Heart left ventricle (tissue), 16 donors: ENCODE results near the gene RCOR2. TPM values are rescaled to one million over a fixed set of nuclear protein-coding genes. Genes with fewer than 3 reads are reported as not detected.

Source experiments
- ATAC-seq, 4 donors: fragments of 200-7000 bp; cut with Tn5 transposase; one replicate each; pipeline ENCODE4 v1.9.1; 2020 to 2022; ENCODE audit warnings: moderate library complexity in 4 of 4, mild to moderate bottlenecking in 3 of 4, moderate number of reproducible peaks in 1 of 4
- DNase-seq, 5 donors: peaks; one replicate each; pipeline ENCODE4 v3.0.0-alpha.2; 2020
- H3K27ac ChIP-seq, 12 donors: fragments of 200-600 bp; sonication (generic) in 4 of 12; one replicate each; pipeline versions ENCODE4 v1.5.0 to v1.8.0; 2016 to 2022; ENCODE audit warnings: mild to moderate bottlenecking in 2 of 12
- H3K27me3 ChIP-seq, 9 donors: fragments of 200-600 bp; sonication (generic) in 2 of 9; one replicate each; pipeline versions ENCODE4 v1.5.1 to v1.8.0; 2016 to 2022; ENCODE audit warnings: mild to moderate bottlenecking in 3 of 9
- H3K36me3 ChIP-seq, 9 donors: fragments of 200-600 bp; sonication (generic) in 2 of 9; one replicate each; pipeline versions ENCODE4 v1.5.0 to v1.8.0; 2018 to 2022; ENCODE audit warnings: mild to moderate bottlenecking in 2 of 9
- H3K4me1 ChIP-seq, 12 donors: fragments of 200-600 bp; sonication (generic) in 4 of 12; one replicate each; pipeline versions ENCODE4 v1.5.0 to v1.8.0; 2016 to 2022; ENCODE audit warnings: mild to moderate bottlenecking in 3 of 12
- H3K4me3 ChIP-seq, 12 donors: fragments of 200-600 bp; sonication (generic) in 4 of 12; one replicate each; pipeline versions ENCODE4 v1.5.0 to v1.8.0; 2017 to 2022; ENCODE audit warnings: mild to moderate bottlenecking in 9 of 12, moderate library complexity in 4 of 12
- H3K9me3 ChIP-seq, 12 donors: fragments of 200-600 bp; sonication (generic) in 4 of 12; one replicate each; pipeline versions ENCODE4 v1.5.0 to v1.8.0; 2016 to 2022; ENCODE audit warnings: mild to moderate bottlenecking in 1 of 12
- POLR2A ChIP-seq, 2 donors: fragments of 450-650 bp; IDR thresholded peaks; one replicate each; pipeline ENCODE4 v1.6.1; 2017; ENCODE audit warnings: antibody characterized with exemption in 2 of 2, mild to moderate bottlenecking in 2 of 2, moderate library complexity in 2 of 2
- WGBS, 4 donors: extraction: QIAGEN DNeasy Blood & Tissue Kit in 2 of 4; methylation state at CpG; one replicate each; pipeline versions ENCODE4 v1.1.5 to v1.1.7; 2013 to 2018; 5-methylcytosine and 5-hydroxymethylcytosine counted together
- intact Hi-C, 10 donors: fragments of 100-400 bp; cut with DNase I; formaldehyde crosslinking; loops; one replicate each; pipeline versions ENCODE4 v1.11.1 to v1.14.2; 2022
- polyA plus RNA-seq, 2 donors: library from polyadenylated mRNA; stranded (reverse); fragments of 200-250 nt; gene quantifications; one replicate each; pipeline ENCODE4 v1.2.3, GENCODE V29; 2013
- total RNA-seq, 9 donors: library from RNA; depleted of rRNA in 2 of 9; stranded (reverse); fragments of >200 nt in 2 of 9; fragmentation: NEBNext Ultra II Directional in 3 of 9; extraction: Animal tissue kit (Norgen Biotek cat#: 25700) in 3 of 9; gene quantifications; one replicate each; pipeline versions ENCODE4 v1.1.0 to v1.2.4, GENCODE V29; 2016 to 2023
- TF ChIP-seq, protein P1 (sequence below), 12 donors: fragments of 200-600 bp; sonication (generic) in 4 of 12; IDR thresholded peaks; one replicate each; pipeline versions ENCODE4 v1.5.0 to v1.8.0; 2018 to 2022; ENCODE audit warnings: antibody characterized with exemption in 12 of 12, mild to moderate bottlenecking in 5 of 12
- donor health status: ischemic (EF 13 %, LVEDD 7.1; RV severe dilation, severe dysfunction).
- donor health status: healthy with polysubstance abuse.
- donor health status: DM: no; HTN: yes; CAD: no.
- donor health status: DM: no; HTN: no; CAD: no.
- donor health status: ischemic (EF 25% LVEDD 6.9; RV normal size, moderate dysfunction).
- donor health status: ischemic (EF 25% LVEDD 5.7; RV mildly dilated, moderate dysfunction).
- donor health status: healthy.
- donor health status: DM: yes; HTN: yes; CAD: no.
- donor health status: ischemic (EF 35%, LVEDD 5.7; RV mildly dilated, moderate dysfunction).
- donor health status: nonischemic (EF 11% LVEDD 7.7; RV severe dilation, severe dysfunction).
- donor health status: DM: yes; HTN: yes; CAD: no.
- donor health status: PGD.
- donor health status: ischemic (EF 29% LVEDD 5.4; RV normal size, mild dysfunction).
- donor health status: nonischemic (EF 23%, LVEDD 6.1; RV moderate dilation, normal function).

The RCOR2 gene
- total and polyA plus RNA-seq, 11 donors = 1.9 to 5.7 (median 4.2) TPM

- WGBS, 4 donors = 9 to 32% (median 12%) methylated on average over 3 to 41 of the region's 41 CpGs
- Histone ChIP-seq H3K4me3 (peak overlapping the region in 11 of 12 donors; percentile 17 to 69 (median 46)), H3K9me3 (no peaks in the 10 kb centered on the region), H3K36me3 (no peaks in the 10 kb centered on the region), H3K4me1 (peaks cover 7 to 62% (median 53%) of the 10 kb centered on the region in 12 donors), H3K27ac (peak overlapping the region; percentile 84 to 99 (median 92)), H3K27me3 (peaks cover 0 to 21% (median 0%) of the 10 kb centered on the region in 9 donors)
- peak; percentile 68 to 87 (median 76) for DNase-seq
- intact Hi-C loops = loop anchor here in 4 of 10 donors (1.0 to 5.0 kb wide), 3 partner anchors 19 to 47 kb away; partner anchors contain the start of gene NAA40 (in 2 of the 4)
- TF ChIP-seq POLR2A (IDR thresholded peaks at IDR 0.05) = no peak
- TF ChIP-seq, protein P1, sequence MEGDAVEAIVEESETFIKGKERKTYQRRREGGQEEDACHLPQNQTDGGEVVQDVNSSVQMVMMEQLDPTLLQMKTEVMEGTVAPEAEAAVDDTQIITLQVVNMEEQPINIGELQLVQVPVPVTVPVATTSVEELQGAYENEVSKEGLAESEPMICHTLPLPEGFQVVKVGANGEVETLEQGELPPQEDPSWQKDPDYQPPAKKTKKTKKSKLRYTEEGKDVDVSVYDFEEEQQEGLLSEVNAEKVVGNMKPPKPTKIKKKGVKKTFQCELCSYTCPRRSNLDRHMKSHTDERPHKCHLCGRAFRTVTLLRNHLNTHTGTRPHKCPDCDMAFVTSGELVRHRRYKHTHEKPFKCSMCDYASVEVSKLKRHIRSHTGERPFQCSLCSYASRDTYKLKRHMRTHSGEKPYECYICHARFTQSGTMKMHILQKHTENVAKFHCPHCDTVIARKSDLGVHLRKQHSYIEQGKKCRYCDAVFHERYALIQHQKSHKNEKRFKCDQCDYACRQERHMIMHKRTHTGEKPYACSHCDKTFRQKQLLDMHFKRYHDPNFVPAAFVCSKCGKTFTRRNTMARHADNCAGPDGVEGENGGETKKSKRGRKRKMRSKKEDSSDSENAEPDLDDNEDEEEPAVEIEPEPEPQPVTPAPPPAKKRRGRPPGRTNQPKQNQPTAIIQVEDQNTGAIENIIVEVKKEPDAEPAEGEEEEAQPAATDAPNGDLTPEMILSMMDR (IDR thresholded peaks at IDR 0.05) = no peak
- ATAC-seq = peak; percentile 26 to 48 (median 31)
Observed at GRCh38 chr11:63919267-63920125, 2.5 kb upstream of the RCOR2 start.

DNA sequence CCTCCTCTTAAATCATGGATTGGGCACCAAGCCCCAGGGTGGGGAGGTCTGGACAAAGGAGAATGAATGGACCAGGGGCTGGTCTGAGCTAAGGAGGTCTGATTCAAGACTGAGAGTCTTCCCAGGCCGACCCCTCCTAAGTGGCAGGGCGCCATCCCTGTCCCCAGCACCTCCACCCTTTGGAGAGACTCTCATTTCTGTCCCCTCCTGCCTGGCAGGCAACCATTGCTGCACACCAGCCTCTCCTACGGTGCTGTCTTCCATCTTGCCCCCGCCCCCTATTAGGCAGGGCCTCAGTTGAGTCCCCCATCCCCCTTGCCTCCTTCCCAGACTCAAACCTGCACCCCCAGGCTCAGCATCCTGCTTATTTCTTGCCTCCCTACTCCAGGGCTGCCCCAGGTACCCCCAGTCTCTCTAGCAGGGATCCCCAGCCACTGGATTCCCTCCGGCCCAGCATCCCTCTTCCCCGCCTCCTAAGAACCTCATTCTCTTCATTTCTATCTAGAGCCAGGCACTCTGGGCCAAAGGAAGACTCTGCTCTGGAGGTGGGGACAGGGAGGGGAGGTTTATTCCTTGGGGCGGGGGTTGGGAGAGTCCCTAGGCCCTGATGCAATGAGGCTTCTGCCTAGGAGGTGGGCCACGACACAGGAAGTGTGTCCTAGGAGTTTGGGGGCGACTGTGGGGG, 1.7 kb upstream of the RCOR2 start:
- WGBS, 4 donors = 35 to 44% (median 37%) methylated on average over 7 to 9 of the region's 9 CpGs
- no peak for ATAC-seq
- Histone ChIP-seq H3K4me1 (peaks cover 7 to 62% (median 53%) of the 10 kb centered on the region in 12 donors), H3K27ac (peak overlapping the region; percentile 84 to 99 (median 92)), H3K4me3 (peak overlapping the region in 10 of 12 donors; percentile 18 to 69 (median 58)), H3K9me3 (no peaks in the 10 kb centered on the region), H3K36me3 (peaks cover 0 to under 1% (median 0%) of the 10 kb centered on the region in 9 donors), H3K27me3 (peaks cover 0 to 21% (median 0%) of the 10 kb centered on the region in 9 donors)
- TF ChIP-seq POLR2A (IDR thresholded peaks at IDR 0.05) = no peak
- TF ChIP-seq, protein P1 (IDR thresholded peaks at IDR 0.05) = no peak
- no peak for DNase-seq
- intact Hi-C loops = loop anchor here in 4 of 10 donors (1.0 to 5.0 kb wide), 3 partner anchors 20 to 46 kb away; partner anchors contain the start of gene NAA40 (in 2 of the 4)

DNA sequence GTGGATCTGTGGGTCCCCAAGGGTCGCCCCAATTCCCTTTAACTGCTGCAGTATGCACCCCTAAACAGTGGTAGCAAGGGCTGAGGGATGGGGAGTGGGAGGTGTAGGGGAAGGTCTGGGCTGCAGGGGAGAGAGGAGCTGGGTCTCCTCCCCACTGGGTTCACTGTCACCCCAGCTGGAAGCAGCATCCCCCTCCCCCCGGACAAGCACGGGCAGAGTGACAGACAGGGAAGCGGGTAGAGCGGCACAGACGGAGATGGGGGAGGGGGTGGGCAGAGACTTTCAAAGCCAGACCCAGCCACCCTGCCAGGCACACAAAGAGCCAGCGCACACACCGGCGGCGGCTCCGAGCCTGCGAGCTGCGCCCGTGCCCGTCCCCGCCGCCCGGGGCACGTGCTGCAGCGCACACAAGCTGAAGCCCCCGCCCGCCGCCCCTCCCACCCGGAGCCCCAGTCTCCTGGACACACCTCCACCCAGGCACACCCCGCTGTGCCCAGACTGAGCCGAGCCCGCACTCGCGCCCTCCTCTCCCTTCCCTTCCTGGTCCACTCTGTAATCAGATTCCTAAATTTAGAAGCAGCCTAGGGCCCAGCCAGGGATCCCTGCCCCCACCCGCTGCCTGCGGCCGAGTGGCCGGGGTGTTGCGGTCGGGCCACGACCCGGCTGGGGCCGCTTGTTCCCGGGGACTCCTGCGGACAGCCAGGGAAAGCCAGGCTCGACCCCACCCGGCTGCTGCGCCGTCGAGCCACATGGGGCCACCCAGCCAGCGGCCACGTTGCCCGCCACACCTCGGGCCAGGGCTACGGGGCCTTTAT, 935 bp upstream of the RCOR2 start:
- TF ChIP-seq, protein P1 (IDR thresholded peaks at IDR 0.05) = no peak
- peak in 1 of 2 donors; percentile 39 for TF ChIP-seq POLR2A (IDR thresholded peaks at IDR 0.05)
- ATAC-seq (peak; percentile 41 to 76 (median 64)), DNase-seq (peak; percentile 83 to 91 (median 88))
- Histone ChIP-seq H3K27ac (peak overlapping the region; percentile 84 to 99 (median 92)), H3K4me1 (peaks cover 7 to 62% (median 53%) of the 10 kb centered on the region in 12 donors), H3K36me3 (peaks cover 0 to 2% (median 0%) of the 10 kb centered on the region in 9 donors), H3K9me3 (no peaks in the 10 kb centered on the region), H3K27me3 (peaks cover 0 to 21% (median 0%) of the 10 kb centered on the region in 9 donors), H3K4me3 (peak overlapping the region; percentile 19 to 69 (median 56))
- intact Hi-C loops = loop anchor here in 4 of 10 donors (1.0 to 5.0 kb wide), 4 partner anchors 21 to 79 kb away; partner anchors contain the start of genes MARK2 (in 2 of the 4) and NAA40 (in 2 of the 4)
- WGBS, 4 donors = 1 to 4% (median 2%) methylated on average over 14 to 50 of the region's 50 CpGs
